SH-SY5Y (cell line): ENCODE results near the gene NELL2.

Experiments used
- GATA2 ChIP-seq: IDR thresholded peaks from 2 replicates; pipeline ENCODE4 v1.6.1; 2011; ENCODE audit warnings: mild to moderate bottlenecking, low read depth, low read length
- GATA3 ChIP-seq: IDR thresholded peaks from 2 replicates; pipeline ENCODE4 v1.6.1; 2011; ENCODE audit warnings: low read depth, mild to moderate bottlenecking, low read length, moderate library complexity

DNA sequence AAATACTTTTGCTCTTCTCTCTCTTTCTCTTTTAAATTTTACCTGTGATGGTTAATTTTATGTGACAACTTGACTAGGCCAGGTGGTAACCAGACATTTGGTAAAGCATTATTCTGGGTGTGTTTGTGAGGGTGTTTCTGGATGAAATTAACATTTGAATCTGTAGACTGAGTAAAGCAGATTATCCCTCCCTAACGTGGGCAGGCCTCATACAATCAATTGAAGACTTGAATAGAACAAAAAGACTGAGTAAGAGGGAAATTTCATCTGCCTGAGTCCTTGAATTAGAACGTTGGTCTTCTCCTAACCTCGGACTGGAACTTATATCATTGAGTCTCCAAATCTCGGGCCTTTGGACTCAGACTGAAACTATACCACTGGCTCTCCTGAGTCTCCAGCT is 182.1 kb downstream of the NELL2 start:
- TF ChIP-seq GATA2 (no peak), GATA3 (no peak)
